ENCODE measurements around the gene ANGPTL4.

ANGPTL4 gene

DNA sequence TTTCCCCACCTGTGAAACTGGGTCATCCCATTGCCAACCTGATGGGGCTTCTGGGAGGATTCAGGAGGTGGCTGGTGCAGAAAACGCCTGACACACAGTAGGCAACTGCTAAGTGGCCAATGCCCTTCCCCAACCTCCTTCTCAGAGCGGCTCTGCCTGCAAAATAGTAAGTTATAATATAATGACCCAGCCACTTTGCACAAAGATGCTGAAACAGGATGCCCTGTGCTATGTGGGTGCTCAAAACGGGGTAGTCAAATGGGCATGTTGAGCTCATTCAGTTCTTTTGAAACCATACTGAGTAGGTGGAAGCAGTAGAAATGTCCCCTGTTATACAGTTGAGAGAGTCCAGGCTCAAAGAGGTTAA is 49.7 kb downstream of the ANGPTL4 start:
- no peak for DNase-seq (ENCODE audit: low read depth)

DNA sequence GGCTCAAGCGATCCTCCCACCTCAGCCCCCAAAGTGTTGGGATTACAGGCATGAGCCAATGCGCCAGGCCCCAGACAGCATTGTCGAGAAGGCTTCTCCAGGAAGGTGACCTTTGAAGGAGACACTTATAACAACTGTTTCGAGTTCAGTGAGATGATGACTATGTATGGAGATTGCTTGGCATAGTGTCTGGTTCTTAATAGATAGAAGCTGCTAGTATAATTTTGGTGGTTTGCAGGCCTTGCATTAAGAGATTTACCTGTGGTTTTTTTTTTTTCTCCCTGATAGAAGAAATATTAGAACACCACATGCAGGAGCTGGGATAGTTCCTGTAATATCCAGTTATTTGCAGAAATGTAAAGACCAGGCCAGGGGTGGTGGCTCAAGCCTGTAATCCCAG is 52.8 kb downstream of the ANGPTL4 start:
- no peak for DNase-seq (ENCODE audit: low read depth)

DNA sequence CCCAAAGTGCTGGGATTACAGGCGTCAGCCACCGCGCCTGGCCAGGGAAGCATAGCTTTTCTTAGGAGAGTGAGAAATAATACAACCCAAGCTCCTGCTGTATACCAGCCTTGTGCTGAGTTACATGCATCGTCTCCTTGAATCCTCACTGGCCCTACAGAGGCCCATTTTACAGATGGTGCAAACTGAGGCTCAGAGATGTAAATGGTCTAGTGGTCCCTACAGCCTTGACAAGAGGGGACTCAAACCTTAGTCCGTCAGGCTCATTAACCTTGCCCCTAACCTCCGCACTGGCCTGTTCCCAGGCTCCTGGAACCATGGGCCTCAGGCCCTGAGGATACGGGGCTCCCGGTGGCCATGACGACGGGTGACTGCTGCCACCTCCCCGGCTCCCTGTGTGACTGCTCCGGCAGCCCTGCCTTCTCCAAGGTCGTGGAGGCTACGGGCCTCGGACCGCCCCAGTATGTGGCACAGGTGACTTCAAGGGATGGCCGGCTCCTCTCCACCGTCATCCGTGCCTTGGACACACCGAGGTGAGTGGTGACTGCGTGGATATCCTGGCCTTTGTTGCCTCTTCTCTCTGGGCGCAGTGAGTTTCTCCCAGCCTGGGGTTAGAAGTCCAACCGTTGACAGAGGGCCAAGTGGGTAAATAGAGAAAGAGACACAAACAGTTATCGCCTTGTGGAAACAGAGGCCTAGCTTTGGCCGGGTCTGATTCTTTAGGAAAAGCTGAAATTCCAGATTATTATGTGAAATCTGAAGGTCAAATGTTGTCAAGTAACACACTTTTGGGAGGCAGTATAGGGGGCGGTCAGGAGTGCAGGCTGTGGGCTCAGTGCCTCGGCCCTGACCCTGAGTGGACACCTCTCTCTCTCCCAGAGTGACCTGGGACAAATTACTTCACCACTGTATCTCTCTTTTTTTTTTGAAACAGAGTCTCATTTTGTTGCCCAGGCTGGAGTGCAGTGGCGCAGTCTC is 57.8 kb downstream of the ANGPTL4 start:
- DNase-seq (ENCODE audit: low read depth): no peak

DNA sequence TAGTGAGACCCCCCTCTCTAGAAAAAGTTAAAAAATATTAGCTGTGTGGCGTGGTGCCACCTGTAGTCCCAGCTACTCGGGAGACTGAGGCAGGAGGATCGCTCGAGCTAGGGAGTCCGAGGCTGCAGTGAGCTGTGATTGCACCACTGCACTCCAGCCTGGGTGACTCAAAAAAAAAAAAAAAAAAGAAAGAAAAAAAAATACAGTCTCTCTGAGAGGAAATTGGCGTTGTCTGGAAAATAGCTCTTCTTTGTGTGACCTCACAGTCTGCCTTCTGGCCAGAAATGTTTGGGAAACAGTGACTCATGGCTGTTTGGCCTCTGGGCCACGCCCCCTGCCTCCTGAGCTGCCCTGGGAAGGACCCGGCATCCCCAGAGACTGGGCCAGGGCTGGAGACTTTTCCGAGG is 59.9 kb downstream of the ANGPTL4 start:
- no peak for DNase-seq (ENCODE audit: low read depth)
